Fibroblast of lung (primary cell): Measurements from ENCODE around the gene PPOX. TPM values are rescaled to one million over a fixed set of nuclear protein-coding genes. Genes with fewer than 3 reads are reported as not detected.

Experiments used
- DNase-seq, 2 donors: peaks; one replicate each; pipeline versions ENCODE4 v3.0.0 to v3.0.0-alpha.2; 2010; ENCODE audit warnings: low read depth in 2 of 2
- H2AFZ ChIP-seq: 2 replicates; pipeline ENCODE4 v1.5.1; 2012; ENCODE audit warnings: low read length, control low read depth, inconsistent platforms
- H3K27ac ChIP-seq: 2 replicates; pipeline ENCODE4 v1.5.1; 2011; ENCODE audit warnings: low read length, control low read depth; ENCODE audit not compliant: insufficient read depth
- H3K27me3 ChIP-seq: 2 replicates; pipeline ENCODE4 v1.5.1; 2011; ENCODE audit warnings: mild to moderate bottlenecking, low read length; ENCODE audit not compliant: control insufficient read depth, insufficient read depth
- H3K36me3 ChIP-seq: 2 replicates; pipeline ENCODE4 v1.5.1; 2011; ENCODE audit warnings: low read length; ENCODE audit not compliant: control insufficient read depth, insufficient read depth
- H3K4me1 ChIP-seq: 2 replicates; pipeline ENCODE4 v1.5.1; 2011; ENCODE audit warnings: low read length; ENCODE audit not compliant: control insufficient read depth, insufficient read depth; ENCODE audit errors: extremely low read depth
- H3K4me2 ChIP-seq: 2 replicates; pipeline ENCODE4 v1.5.1; 2011; ENCODE audit warnings: low read length, control low read depth; ENCODE audit not compliant: insufficient read depth; ENCODE audit errors: extremely low read depth
- H3K4me3 ChIP-seq, 4 experiments: fragments of 200-600 bp in 1 of 4; sonication (generic) in 1 of 4; replicated peaks in 1 of 4; 2 replicates each; pipeline ENCODE4 v1.5.1; 2011 to 2016; ENCODE audit warnings: low read length in 4 of 4, low read depth in 3 of 4, mild to moderate bottlenecking in 3 of 4, control low read depth in 2 of 4, inconsistent platforms in 1 of 4, mixed read lengths in 1 of 4; ENCODE audit not compliant: insufficient read depth in 1 of 4; ENCODE audit errors: control extremely low read depth in 1 of 4
- H3K79me2 ChIP-seq: 2 replicates; pipeline ENCODE4 v1.5.1; 2012; ENCODE audit warnings: mild to moderate bottlenecking, low read length, inconsistent platforms; ENCODE audit not compliant: control insufficient read depth, insufficient read depth
- H3K9ac ChIP-seq: 2 replicates; pipeline ENCODE4 v1.5.1; 2011; ENCODE audit warnings: mild to moderate bottlenecking, low read length, control low read depth; ENCODE audit not compliant: insufficient read depth
- H3K9me3 ChIP-seq: 2 replicates; pipeline ENCODE4 v1.5.1; 2012; ENCODE audit warnings: low read depth, low read length; ENCODE audit not compliant: control insufficient read depth, insufficient read depth
- H4K20me1 ChIP-seq: 2 replicates; pipeline ENCODE4 v1.5.1; 2011; ENCODE audit warnings: low read length; ENCODE audit not compliant: control insufficient read depth, insufficient read depth; ENCODE audit errors: extremely low read depth
- EZH2 ChIP-seq: IDR thresholded peaks from 2 replicates; pipeline ENCODE4 v1.5.1; 2012; ENCODE audit warnings: low read length, control low read depth, mild to moderate bottlenecking; ENCODE audit errors: missing control alignments
- polyA plus RNA-seq, 2 donors: library from polyadenylated mRNA; depleted of rRNA in 1 of 2; stranded (reverse) in 1 of 2; unstranded in 1 of 2; fragments of >200 nt; gene quantifications; 2 replicates each; pipeline ENCODE4 v1.2.1, GENCODE V29; 2011 to 2012; ENCODE audit warnings: missing spikeins in 1 of 2
- total RNA-seq: library from RNA; depleted of rRNA; stranded (reverse); fragments of >200 nt; gene quantifications from 2 replicates; pipeline ENCODE4 v1.2.1, GENCODE V29; 2014
- TF ChIP-seq, protein P1 (sequence below), 2 donors: IDR thresholded peaks in 1 of 2; conservative IDR thresholded peaks in 1 of 2; 1 replicate in 1 of 2; 2 replicates in 1 of 2; pipeline ENCODE4 v1.5.1; 2011 to 2012; ENCODE audit warnings: low read length in 2 of 2, control low read depth in 1 of 2, inconsistent platforms in 1 of 2, low read depth in 1 of 2, mild to moderate bottlenecking in 1 of 2

Gene PPOX
- total and polyA plus RNA-seq, 2 donors (not counting 1 experiment from before 2014, with no cell fraction given): 5.6 to 12.2 TPM

DNA sequence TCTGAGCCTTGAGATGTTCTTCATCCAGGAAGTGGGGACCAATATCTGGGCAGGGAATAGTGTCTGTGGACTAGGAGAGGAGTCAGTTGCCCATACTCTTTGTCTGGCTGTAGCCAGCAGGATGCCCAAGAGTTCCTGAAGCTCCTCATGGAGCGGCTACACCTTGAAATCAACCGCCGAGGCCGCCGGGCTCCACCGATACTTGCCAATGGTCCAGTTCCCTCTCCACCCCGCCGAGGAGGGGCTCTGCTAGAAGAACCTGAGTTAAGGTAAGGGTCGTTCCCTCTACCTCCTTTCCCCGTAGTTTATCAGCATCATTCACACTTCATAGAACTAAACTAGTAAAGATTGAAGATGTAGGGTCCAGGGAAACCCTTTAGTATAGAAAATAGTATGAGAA is 3.4 kb upstream of the PPOX start:
- peaks cover 21% of the 10 kb centered on the region for H3K36me3 ChIP-seq
- H3K27me3 ChIP-seq: no peaks in the 10 kb centered on the region
- no peak overlapping the region for H2AFZ ChIP-seq
- peaks cover 17% of the 10 kb centered on the region for H3K79me2 ChIP-seq
- H3K4me2 ChIP-seq: no peak overlapping the region
- no peak overlapping the region for H3K4me3 ChIP-seq
- H3K4me1 ChIP-seq: peaks cover 18% of the 10 kb centered on the region
- no peaks in the 10 kb centered on the region for H3K9me3 ChIP-seq
- no peaks in the 10 kb centered on the region for H4K20me1 ChIP-seq
- TF ChIP-seq, protein P1, sequence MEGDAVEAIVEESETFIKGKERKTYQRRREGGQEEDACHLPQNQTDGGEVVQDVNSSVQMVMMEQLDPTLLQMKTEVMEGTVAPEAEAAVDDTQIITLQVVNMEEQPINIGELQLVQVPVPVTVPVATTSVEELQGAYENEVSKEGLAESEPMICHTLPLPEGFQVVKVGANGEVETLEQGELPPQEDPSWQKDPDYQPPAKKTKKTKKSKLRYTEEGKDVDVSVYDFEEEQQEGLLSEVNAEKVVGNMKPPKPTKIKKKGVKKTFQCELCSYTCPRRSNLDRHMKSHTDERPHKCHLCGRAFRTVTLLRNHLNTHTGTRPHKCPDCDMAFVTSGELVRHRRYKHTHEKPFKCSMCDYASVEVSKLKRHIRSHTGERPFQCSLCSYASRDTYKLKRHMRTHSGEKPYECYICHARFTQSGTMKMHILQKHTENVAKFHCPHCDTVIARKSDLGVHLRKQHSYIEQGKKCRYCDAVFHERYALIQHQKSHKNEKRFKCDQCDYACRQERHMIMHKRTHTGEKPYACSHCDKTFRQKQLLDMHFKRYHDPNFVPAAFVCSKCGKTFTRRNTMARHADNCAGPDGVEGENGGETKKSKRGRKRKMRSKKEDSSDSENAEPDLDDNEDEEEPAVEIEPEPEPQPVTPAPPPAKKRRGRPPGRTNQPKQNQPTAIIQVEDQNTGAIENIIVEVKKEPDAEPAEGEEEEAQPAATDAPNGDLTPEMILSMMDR (conservative IDR thresholded peaks at IDR 0.05 in 1 of 2, IDR thresholded peaks at IDR 0.05 in 1 of 2; ENCODE audit: low read depth in 1 of 2, low read length in 2 of 2): no peak
- TF ChIP-seq EZH2: no peak
- DNase-seq: no peak
- no peak overlapping the region for H3K9ac ChIP-seq
- H3K27ac ChIP-seq: no peak overlapping the region

- no peak overlapping the region for H3K4me2 ChIP-seq
- no peak overlapping the region for H2AFZ ChIP-seq
- H3K79me2 ChIP-seq: peaks cover 17% of the 10 kb centered on the region
- H4K20me1 ChIP-seq: no peaks in the 10 kb centered on the region
- TF ChIP-seq, protein P1 (conservative IDR thresholded peaks at IDR 0.05 in 1 of 2, IDR thresholded peaks at IDR 0.05 in 1 of 2; ENCODE audit: low read depth in 1 of 2, low read length in 2 of 2): no peak
- no peak for TF ChIP-seq EZH2
- peaks cover 18% of the 10 kb centered on the region for H3K4me1 ChIP-seq
- DNase-seq: no peak
- no peak overlapping the region for H3K27ac ChIP-seq
- H3K27me3 ChIP-seq: no peaks in the 10 kb centered on the region
- H3K9ac ChIP-seq: no peak overlapping the region
- peaks cover 19% of the 10 kb centered on the region for H3K36me3 ChIP-seq
- no peak overlapping the region for H3K4me3 ChIP-seq
- H3K9me3 ChIP-seq: no peaks in the 10 kb centered on the region
Observed at GRCh38 chr1:161163793-161164192, 2.4 kb upstream of the PPOX start.

DNA sequence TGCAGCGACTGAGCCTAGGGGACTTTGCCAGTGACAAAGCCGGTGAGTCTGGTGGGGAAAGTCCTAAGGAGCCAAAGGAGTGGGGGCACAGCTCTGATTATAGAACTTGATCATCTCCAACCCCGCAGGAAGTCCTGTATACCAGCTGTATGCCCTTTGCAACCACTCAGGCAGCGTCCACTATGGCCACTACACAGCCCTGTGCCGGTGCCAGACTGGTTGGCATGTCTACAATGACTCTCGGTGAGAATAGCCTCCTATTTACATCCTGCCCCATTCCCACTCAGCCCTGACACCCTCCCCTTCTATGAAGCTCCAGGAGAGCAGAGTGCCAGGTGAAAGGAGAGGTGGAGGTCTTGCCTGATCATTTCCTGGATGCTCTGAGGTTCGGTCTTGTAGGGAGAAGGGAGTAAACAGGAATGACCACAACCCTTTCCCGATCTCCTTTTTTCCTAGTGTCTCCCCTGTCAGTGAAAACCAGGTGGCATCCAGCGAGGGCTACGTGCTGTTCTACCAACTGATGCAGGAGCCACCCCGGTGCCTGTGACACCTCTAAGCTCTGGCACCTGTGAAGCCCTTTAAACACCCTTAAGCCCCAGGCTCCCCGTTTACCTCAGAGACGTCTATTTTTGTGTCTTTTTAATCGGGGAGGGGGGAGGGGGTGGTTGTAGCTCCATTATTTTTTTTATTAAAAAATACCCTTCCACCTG is 1.2 kb upstream of the PPOX start:
- Histone ChIP-seq H3K4me2 (peak overlapping the region; percentile 100), H3K4me3 (peak overlapping the region in 3 of 4 experiments; percentile 55 to 88 (median 87)), H3K9ac (peak overlapping the region; percentile 74), H3K79me2 (peaks cover 12% of the 10 kb centered on the region), H2AFZ (no peak overlapping the region), H3K4me1 (peaks cover 16% of the 10 kb centered on the region), H3K27ac (peak overlapping the region; percentile 91), H3K36me3 (peaks cover 19% of the 10 kb centered on the region), H4K20me1 (no peaks in the 10 kb centered on the region), H3K9me3 (no peaks in the 10 kb centered on the region), H3K27me3 (no peaks in the 10 kb centered on the region)
- DNase-seq: no peak
- TF ChIP-seq, protein P1 (conservative IDR thresholded peaks at IDR 0.05 in 1 of 2, IDR thresholded peaks at IDR 0.05 in 1 of 2; ENCODE audit: low read depth in 1 of 2, low read length in 2 of 2): no peak
- no peak for TF ChIP-seq EZH2
